Measurements from ENCODE around the gene RSKR. TPM values are rescaled to one million over a fixed set of nuclear protein-coding genes. Genes with fewer than 3 reads are reported as not detected.

The RSKR gene
- total and polyA plus RNA-seq, 2 experiments from 2014 or later = 7.5 to 38.8 TPM

GRCh38 chr17:28577466-28577824 lies 36.5 kb downstream of the RSKR start (continued):
- TF ChIP-seq ZNF462 (CRISPR knock-in tag; IDR thresholded peaks at IDR 0.05) (no peak), JUNB (IDR thresholded peaks at IDR 0.05; ENCODE audit: unreplicated experiment) (no peak), ZNF114 (CRISPR knock-in tag; IDR thresholded peaks at IDR 0.05) (no peak), EZH2phosphoT487 (IDR thresholded peaks at IDR 0.05; ENCODE audit: unreplicated experiment) (no peak), CREB1 (CRISPR knock-in tag; IDR thresholded peaks at IDR 0.05; ENCODE audit: low read depth) (no peak), POLR2AphosphoS5 (IDR thresholded peaks at IDR 0.05; ENCODE audit: low read depth) (no peak), ZNF331 (CRISPR knock-in tag; IDR thresholded peaks at IDR 0.05; ENCODE audit: low read depth) (no peak), REST (IDR thresholded peaks at IDR 0.05; ENCODE audit: unreplicated experiment) (no peak)
